Natural killer cell (primary cell): Measurements from ENCODE around the gene UTP11. TPM values are rescaled to one million over a fixed set of nuclear protein-coding genes. Genes with fewer than 3 reads are reported as not detected.

Experiments
- ATAC-seq, 3 donors: fragments of 150-1000 bp in 2 of 3; fragments of 200-7000 bp in 1 of 3; cut with Tn5 transposase; 1 replicate in 1 of 3; 2 replicates in 2 of 3; pipeline ENCODE4 v1.10.0; 2021; ENCODE audit warnings: mild to moderate bottlenecking in 2 of 3, moderate library complexity in 2 of 3
- DNase-seq, 2 donors: peaks; one replicate each; pipeline versions ENCODE4 v3.0.0 to v3.0.0-alpha.2; 2013 to 2021; ENCODE audit warnings: mixed read lengths in 1 of 2
- H3K27ac ChIP-seq: one replicate; pipeline ENCODE4 v1.5.1; 2013; ENCODE audit warnings: mild to moderate bottlenecking, low read length
- H3K27me3 ChIP-seq: one replicate; pipeline ENCODE4 v1.6.1; 2013; ENCODE audit warnings: low read length; ENCODE audit not compliant: control insufficient read depth, insufficient read depth
- H3K36me3 ChIP-seq: one replicate; pipeline ENCODE4 v1.6.1; 2013; ENCODE audit warnings: low read length; ENCODE audit not compliant: control insufficient read depth, insufficient read depth
- H3K4me1 ChIP-seq: one replicate; pipeline ENCODE4 v1.6.1; 2013; ENCODE audit warnings: low read length; ENCODE audit not compliant: control insufficient read depth, insufficient read depth
- H3K4me3 ChIP-seq: one replicate; pipeline ENCODE4 v1.5.1; 2013; ENCODE audit warnings: low read length
- H3K9me3 ChIP-seq: one replicate; pipeline ENCODE4 v1.6.1; 2013; ENCODE audit warnings: low read length; ENCODE audit not compliant: control insufficient read depth, insufficient read depth
- H3K27ac Mint-ChIP-seq, 2 donors: one replicate each; pipeline ENCODE4 v1.8.0; 2022; ENCODE audit warnings: mild to moderate bottlenecking in 2 of 2, mixed read lengths in 2 of 2, moderate library complexity in 1 of 2
- H3K27me3 Mint-ChIP-seq, 2 donors: one replicate each; pipeline ENCODE4 v1.8.0; 2022; ENCODE audit warnings: low read depth in 2 of 2, mixed read lengths in 2 of 2
- H3K36me3 Mint-ChIP-seq: one replicate; pipeline ENCODE4 v1.8.0; 2022; ENCODE audit warnings: mixed read lengths
- H3K4me1 Mint-ChIP-seq, 2 donors: one replicate each; pipeline ENCODE4 v1.8.0; 2022; ENCODE audit warnings: mixed read lengths in 2 of 2
- H3K4me3 Mint-ChIP-seq: one replicate; pipeline ENCODE4 v1.8.0; 2022; ENCODE audit warnings: mild to moderate bottlenecking, moderate library complexity, mixed read lengths
- H3K9me3 Mint-ChIP-seq, 2 donors: one replicate each; pipeline ENCODE4 v1.8.0; 2022; ENCODE audit warnings: mixed read lengths in 2 of 2
- WGBS: methylation state at CpG from one replicate; pipeline ENCODE4 v1.1.7; 2013; ENCODE audit warnings: missing lambda C conversion rate; ENCODE audit not compliant: insufficient coverage; 5-methylcytosine and 5-hydroxymethylcytosine counted together
- intact Hi-C: fragments of 100-400 bp; cut with micrococcal nuclease; formaldehyde crosslinking; loops from one replicate; pipeline ENCODE4 v1.14.2; 2022
- total RNA-seq, 4 donors: library from RNA; stranded (reverse); fragments of 120-200 nt in 1 of 4; gene quantifications; one replicate each; pipeline versions ENCODE4 v1.2.3 to v1.2.4, GENCODE V29; 2013 to 2022
- TF ChIP-seq, protein P1 (sequence below): fragments of 200-600 bp; IDR thresholded peaks from one replicate; pipeline ENCODE4 v1.8.0; 2022; ENCODE audit warnings: antibody characterized with exemption

Gene UTP11
- total RNA-seq, 3 donors from 2014 or later (not counting 1 experiment from before 2014, with no cell fraction given): 13.4 to 20.7 (median 19.2) TPM

DNA sequence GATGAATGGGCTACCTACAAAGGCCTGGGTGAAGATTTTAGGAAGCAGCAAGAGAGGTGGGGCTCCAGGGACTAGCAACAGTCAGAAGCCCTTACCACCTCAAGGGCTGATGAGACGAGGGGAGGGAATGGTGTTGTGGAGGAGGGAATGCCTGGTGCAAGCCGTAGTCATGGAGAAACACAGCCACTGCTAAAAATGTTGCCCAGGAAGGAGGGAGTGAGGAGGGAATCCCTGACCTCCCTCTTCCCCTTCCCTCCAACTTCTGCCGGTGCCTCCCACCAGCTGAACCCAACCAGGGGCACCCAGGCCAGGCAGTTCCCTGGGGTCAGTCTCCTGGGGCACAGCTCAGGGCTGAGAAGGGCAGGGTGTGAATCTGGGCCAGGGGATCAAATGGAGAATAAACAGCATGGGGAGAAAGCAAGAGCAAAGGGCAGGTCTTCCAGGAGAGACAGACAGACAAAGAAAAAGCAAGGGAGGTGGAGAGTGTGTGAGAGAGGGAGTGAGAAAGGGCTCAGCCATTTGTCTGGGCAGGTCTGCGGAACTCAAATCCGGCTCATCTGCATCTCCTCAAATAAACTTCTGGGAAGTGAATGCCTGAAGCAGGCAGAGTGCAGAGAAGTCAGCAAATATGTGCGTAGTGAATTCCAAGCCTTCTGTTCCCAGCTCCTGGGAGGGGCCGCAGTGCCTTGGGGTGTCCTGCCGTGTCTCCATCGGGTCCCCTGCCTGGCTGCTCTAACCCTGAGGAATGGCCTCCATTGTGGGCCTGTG lies 61.2 kb downstream of the UTP11 start:
- Histone ChIP-seq H3K4me3 (no peak overlapping the region), H3K27ac (no peak overlapping the region), H3K9me3 (no peaks in the 10 kb centered on the region), H3K27me3 (no peaks in the 10 kb centered on the region), H3K4me1 (no peaks in the 10 kb centered on the region), H3K36me3 (no peaks in the 10 kb centered on the region)
- DNase-seq: no peak
- no peak for ATAC-seq
- TF ChIP-seq, protein P1, sequence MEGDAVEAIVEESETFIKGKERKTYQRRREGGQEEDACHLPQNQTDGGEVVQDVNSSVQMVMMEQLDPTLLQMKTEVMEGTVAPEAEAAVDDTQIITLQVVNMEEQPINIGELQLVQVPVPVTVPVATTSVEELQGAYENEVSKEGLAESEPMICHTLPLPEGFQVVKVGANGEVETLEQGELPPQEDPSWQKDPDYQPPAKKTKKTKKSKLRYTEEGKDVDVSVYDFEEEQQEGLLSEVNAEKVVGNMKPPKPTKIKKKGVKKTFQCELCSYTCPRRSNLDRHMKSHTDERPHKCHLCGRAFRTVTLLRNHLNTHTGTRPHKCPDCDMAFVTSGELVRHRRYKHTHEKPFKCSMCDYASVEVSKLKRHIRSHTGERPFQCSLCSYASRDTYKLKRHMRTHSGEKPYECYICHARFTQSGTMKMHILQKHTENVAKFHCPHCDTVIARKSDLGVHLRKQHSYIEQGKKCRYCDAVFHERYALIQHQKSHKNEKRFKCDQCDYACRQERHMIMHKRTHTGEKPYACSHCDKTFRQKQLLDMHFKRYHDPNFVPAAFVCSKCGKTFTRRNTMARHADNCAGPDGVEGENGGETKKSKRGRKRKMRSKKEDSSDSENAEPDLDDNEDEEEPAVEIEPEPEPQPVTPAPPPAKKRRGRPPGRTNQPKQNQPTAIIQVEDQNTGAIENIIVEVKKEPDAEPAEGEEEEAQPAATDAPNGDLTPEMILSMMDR: no peak
- Mint-ChIP-seq H3K4me1 (no peaks in the 10 kb centered on the region), H3K27ac (no peak overlapping the region), H3K4me3 (no peak overlapping the region), H3K9me3 (no peaks in the 10 kb centered on the region), H3K27me3 (peaks cover 23 to 36% of the 10 kb centered on the region in 2 donors), H3K36me3 (no peaks in the 10 kb centered on the region)
- intact Hi-C loops: no loop called here
- WGBS: 83% methylated on average over 8 of the region's 9 CpGs

DNA sequence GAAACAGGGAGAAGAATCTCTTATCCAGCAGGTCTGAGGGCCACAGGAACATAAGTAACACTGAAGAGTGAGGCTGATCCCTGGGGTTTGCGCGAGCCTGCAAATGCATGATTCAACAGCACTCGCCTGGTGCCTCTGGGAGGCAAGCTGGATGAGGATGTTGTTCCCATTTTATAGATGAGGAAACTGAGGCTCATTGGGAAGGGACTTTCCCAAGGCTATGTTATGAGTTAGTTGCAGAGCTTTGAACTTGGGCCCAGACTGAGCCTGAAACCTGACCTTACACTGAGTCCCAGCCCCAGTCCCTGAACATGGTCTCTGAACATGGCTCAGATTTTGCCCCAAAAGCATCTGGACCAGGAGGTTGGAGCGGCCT lies 61.8 kb downstream of the UTP11 start:
- Mint-ChIP-seq H3K36me3 (no peaks in the 10 kb centered on the region), H3K27ac (no peak overlapping the region), H3K4me1 (no peaks in the 10 kb centered on the region), H3K4me3 (no peak overlapping the region), H3K9me3 (no peaks in the 10 kb centered on the region), H3K27me3 (peaks cover 23 to 36% of the 10 kb centered on the region in 2 donors)
- WGBS: 86% methylated on average over 4 of the region's 4 CpGs
- no peaks in the 10 kb centered on the region for H3K36me3 ChIP-seq
- H3K4me3 ChIP-seq: no peak overlapping the region
- no peak overlapping the region for H3K27ac ChIP-seq
- H3K9me3 ChIP-seq: no peaks in the 10 kb centered on the region
- no peak for ATAC-seq
- no peaks in the 10 kb centered on the region for H3K27me3 ChIP-seq
- DNase-seq: no peak
- no peaks in the 10 kb centered on the region for H3K4me1 ChIP-seq
- intact Hi-C loops: no loop called here
- TF ChIP-seq, protein P1: no peak

Other genes with a start within 250 kb of the UTP11 start
- not detected for gene EPHA10, start 247.6 kb upstream of the UTP11 start, total RNA-seq
- 1 to 10 TPM; 1.6 to 3.8 (median 2.4) TPM for gene MANEAL, start 218.9 kb upstream of the UTP11 start, total RNA-seq
- 10 to 100 TPM; 13.9 to 22.9 (median 14.9) TPM for gene C1orf122, start 204.9 kb upstream of the UTP11 start, total RNA-seq
- gene YRDC, start 204.5 kb upstream of the UTP11 start, total RNA-seq: 10 to 100 TPM; 19.9 to 26.2 (median 24.4) TPM
- gene MTF1, start 153.1 kb upstream of the UTP11 start, total RNA-seq: 10 to 100 TPM; 31.2 to 35.6 (median 32.7) TPM
- gene INPP5B, start 65.7 kb upstream of the UTP11 start, total RNA-seq: 10 to 100 TPM; 34.0 to 66.2 (median 54.7) TPM
- gene SF3A3, start 22.7 kb upstream of the UTP11 start, total RNA-seq: 10 to 100 TPM; 48.7 to 75.8 (median 71.1) TPM
- 10 to 100 TPM; 49.3 to 82.6 (median 53.6) TPM for gene FHL3, start 7.2 kb upstream of the UTP11 start, total RNA-seq
- under 1 TPM in 2 of 3 donors, not detected in 1; 0.12 to 0.15 TPM for gene POU3F1, start 34.1 kb downstream of the UTP11 start, total RNA-seq